Prostate gland (tissue), 2 donors: ENCODE measurements around the gene TRNAU1AP. TPM values are rescaled to one million over a fixed set of nuclear protein-coding genes. Genes with fewer than 3 reads are reported as not detected.
"Not testable (repeated sequence)": the region's sequence is repeated elsewhere in the genome, so short reads cannot be mapped to it uniquely, and the experiment has no call there.

Experiments used
- DNase-seq: peaks from one replicate; pipeline ENCODE4 v3.0.0-alpha.2; 2019; ENCODE audit warnings: low spot score
- H3K27ac ChIP-seq, 2 donors: fragments of 200-600 bp; sonication (generic); 2 replicates each; pipeline ENCODE4 v1.5.1; 2017 to 2019
- H3K27me3 ChIP-seq: fragments of 200-600 bp; sonication (generic); replicated peaks from 2 replicates; pipeline ENCODE4 v1.5.1; 2019; ENCODE audit not compliant: insufficient read depth
- H3K36me3 ChIP-seq, 2 donors: fragments of 200-600 bp; sonication (generic); 1 replicate in 1 of 2; 2 replicates in 1 of 2; pipeline versions ENCODE4 v1.5.1 to v1.8.1; 2017 to 2019
- H3K4me1 ChIP-seq: fragments of 200-600 bp; sonication (generic); replicated peaks from 2 replicates; pipeline ENCODE4 v1.5.1; 2019
- H3K4me3 ChIP-seq, 2 donors: fragments of 200-600 bp; sonication (generic); 2 replicates each; pipeline ENCODE4 v1.5.1; 2017 to 2019
- H3K9me3 ChIP-seq: fragments of 200-600 bp; sonication (generic); 2 replicates; pipeline ENCODE4 v1.5.1; 2017
- POLR2A ChIP-seq: fragments of 450-650 bp; IDR thresholded peaks from one replicate; pipeline ENCODE4 v1.6.1; 2016; ENCODE audit warnings: antibody characterized with exemption, mild to moderate bottlenecking
- POLR2AphosphoS5 ChIP-seq: sonication (generic); formaldehyde crosslinking; IDR thresholded peaks from one replicate; pipeline ENCODE4 v1.6.1; 2017; ENCODE audit warnings: antibody characterized with exemption
- WGBS: methylation state at CpG from one replicate; pipeline ENCODE4 v1.1.5; 2018; 5-methylcytosine and 5-hydroxymethylcytosine counted together
- intact Hi-C: fragments of 100-400 bp; cut with DNase I; formaldehyde crosslinking; loops from one replicate; pipeline ENCODE4 v1.14.2; 2022
- total RNA-seq, 2 donors: library from RNA; depleted of rRNA; stranded (reverse); fragments of >200 nt; gene quantifications; one replicate each; pipeline ENCODE4 v1.1.0, GENCODE V29; 2016
- TF ChIP-seq, protein P1 (sequence below), 4 experiments: fragments of 200-600 bp in 2 of 4; fragments of 450-650 bp in 2 of 4; sonication (generic) in 2 of 4; IDR thresholded peaks; 1 replicate in 3 of 4; 2 replicates in 1 of 4; pipeline ENCODE4 v1.5.1; 2016 to 2019; ENCODE audit warnings: antibody characterized with exemption in 4 of 4, mild to moderate bottlenecking in 2 of 4, moderate library complexity in 2 of 4

Gene TRNAU1AP
- total RNA-seq, 2 donors from 2014 or later, result 11.5 to 20.8 TPM

DNA sequence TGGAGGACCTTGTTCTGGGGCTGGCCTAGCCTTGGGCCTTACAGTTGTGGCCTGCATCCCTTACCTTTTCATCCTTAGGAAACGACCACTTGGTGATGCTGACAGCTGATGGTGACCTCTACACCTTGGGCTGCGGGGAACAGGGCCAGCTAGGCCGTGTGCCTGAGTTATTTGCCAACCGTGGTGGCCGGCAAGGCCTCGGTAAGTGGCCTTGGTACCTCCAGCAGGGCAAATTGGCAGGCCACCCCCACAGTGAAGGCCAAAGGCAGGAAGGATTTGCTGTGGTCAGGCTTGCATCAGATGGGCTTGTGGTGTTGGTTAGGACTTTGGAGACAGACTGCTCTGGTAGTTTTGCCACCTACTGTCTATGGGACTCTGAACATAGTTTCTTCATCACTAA, 17.7 kb upstream of the TRNAU1AP start:
- no peaks in the 10 kb centered on the region for H3K27me3 ChIP-seq
- H3K4me1 ChIP-seq, result no peaks in the 10 kb centered on the region
- no peak overlapping the region for H3K27ac ChIP-seq
- no peaks in the 10 kb centered on the region for H3K9me3 ChIP-seq
- no peak for DNase-seq
- TF ChIP-seq, protein P1, sequence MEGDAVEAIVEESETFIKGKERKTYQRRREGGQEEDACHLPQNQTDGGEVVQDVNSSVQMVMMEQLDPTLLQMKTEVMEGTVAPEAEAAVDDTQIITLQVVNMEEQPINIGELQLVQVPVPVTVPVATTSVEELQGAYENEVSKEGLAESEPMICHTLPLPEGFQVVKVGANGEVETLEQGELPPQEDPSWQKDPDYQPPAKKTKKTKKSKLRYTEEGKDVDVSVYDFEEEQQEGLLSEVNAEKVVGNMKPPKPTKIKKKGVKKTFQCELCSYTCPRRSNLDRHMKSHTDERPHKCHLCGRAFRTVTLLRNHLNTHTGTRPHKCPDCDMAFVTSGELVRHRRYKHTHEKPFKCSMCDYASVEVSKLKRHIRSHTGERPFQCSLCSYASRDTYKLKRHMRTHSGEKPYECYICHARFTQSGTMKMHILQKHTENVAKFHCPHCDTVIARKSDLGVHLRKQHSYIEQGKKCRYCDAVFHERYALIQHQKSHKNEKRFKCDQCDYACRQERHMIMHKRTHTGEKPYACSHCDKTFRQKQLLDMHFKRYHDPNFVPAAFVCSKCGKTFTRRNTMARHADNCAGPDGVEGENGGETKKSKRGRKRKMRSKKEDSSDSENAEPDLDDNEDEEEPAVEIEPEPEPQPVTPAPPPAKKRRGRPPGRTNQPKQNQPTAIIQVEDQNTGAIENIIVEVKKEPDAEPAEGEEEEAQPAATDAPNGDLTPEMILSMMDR (IDR thresholded peaks at IDR 0.05), result no peak
- TF ChIP-seq POLR2AphosphoS5 (no peak), POLR2A (no peak)
- intact Hi-C loops, result no loop called here
- H3K36me3 ChIP-seq, result no peaks in the 10 kb centered on the region
- H3K4me3 ChIP-seq, result no peak overlapping the region
- WGBS, result 95% methylated on average over 6 of the region's 6 CpGs

DNA sequence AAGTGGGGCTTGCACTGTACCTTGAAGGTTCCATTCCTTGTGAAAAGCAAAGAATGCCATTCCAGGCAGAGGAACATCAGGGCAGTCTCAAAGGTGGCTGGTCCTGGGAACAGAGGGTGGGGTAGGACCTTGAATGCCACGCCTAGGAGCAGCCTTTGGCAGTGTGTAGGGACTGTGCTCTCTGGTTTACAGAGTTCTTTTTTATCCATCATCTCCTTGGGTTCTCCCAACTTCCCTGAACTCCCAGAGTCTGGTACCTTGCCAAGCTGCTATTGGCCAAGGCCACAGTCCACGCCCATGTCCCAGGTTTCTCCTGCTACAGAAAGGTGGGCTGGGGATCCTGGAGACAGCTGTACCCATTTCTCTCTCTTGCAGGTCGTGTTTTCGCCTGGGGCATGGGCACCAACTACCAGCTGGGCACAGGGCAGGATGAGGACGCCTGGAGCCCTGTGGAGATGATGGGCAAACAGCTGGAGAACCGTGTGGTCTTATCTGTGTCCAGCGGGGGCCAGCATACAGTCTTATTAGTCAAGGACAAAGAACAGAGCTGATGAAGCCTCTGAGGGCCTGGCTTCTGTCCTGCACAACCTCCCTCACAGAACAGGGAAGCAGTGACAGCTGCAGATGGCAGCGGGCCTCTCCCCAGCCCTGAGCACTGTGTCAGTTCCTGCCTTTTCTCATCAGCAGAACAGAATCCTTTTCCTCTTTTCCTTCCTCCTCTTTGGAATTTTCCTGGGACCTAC, 15.3 kb upstream of the TRNAU1AP start:
- no peak for TF ChIP-seq POLR2A
- no peak for TF ChIP-seq POLR2AphosphoS5
- H3K4me3 ChIP-seq, result no peak overlapping the region
- H3K27ac ChIP-seq, result no peak overlapping the region
- H3K27me3 ChIP-seq, result no peaks in the 10 kb centered on the region
- DNase-seq, result no peak
- H3K4me1 ChIP-seq, result no peaks in the 10 kb centered on the region
- WGBS, result 88% methylated on average over 8 of the region's 8 CpGs
- H3K36me3 ChIP-seq, result no peaks in the 10 kb centered on the region
- no peaks in the 10 kb centered on the region for H3K9me3 ChIP-seq
- intact Hi-C loops, result no loop called here

DNA sequence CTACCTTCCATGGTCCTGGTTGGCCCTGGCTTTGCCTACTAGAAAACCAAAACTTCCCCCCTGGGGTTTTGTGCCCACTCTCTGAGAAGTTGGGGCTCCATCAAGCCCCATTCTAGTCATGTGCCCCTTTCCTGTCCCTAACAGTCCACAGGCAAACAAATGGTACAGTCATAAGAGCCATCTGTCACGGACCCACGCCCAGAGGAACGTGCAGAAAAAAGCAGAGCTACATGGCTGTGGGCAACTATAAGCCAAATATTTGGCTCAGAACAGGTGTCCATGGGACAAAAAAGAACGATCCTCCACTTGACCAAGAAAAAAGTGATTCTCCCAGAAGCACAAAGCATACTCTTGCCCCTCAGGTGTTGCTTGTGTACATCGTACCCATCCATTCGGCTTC, 14.6 kb upstream of the TRNAU1AP start:
- H3K4me1 ChIP-seq, result no peaks in the 10 kb centered on the region
- intact Hi-C loops, result no loop called here
- no peak for DNase-seq
- H3K27ac ChIP-seq, result no peak overlapping the region
- TF ChIP-seq, protein P1 (IDR thresholded peaks at IDR 0.05), result no peak
- TF ChIP-seq POLR2AphosphoS5 (no peak), POLR2A (no peak)
- no peaks in the 10 kb centered on the region for H3K36me3 ChIP-seq
- no peaks in the 10 kb centered on the region for H3K9me3 ChIP-seq
- no peak overlapping the region for H3K4me3 ChIP-seq
- 88% methylated on average over 6 of the region's 6 CpGs for WGBS
- H3K27me3 ChIP-seq, result no peaks in the 10 kb centered on the region

DNA sequence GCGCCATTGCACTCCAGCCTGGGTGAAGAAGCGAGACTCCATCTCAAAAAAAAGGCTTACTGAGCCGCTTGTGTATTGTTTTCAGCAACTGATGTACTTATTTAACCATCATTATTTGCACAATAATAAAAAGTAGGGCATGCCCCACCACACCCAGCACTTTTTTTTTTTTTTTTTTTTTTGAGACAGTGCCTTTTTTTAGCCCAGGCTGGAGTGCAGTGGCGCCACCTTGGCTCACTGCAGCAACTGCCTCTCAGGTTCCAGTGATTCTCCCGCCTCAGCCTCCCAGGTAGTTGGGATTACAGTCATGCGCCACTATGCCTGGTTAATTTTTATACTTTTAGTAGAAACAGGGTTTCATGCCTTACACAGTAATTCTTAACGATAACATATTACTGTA, 12.2 kb upstream of the TRNAU1AP start:
- 91% methylated on average over 7 of the region's 7 CpGs for WGBS
- Histone ChIP-seq H3K4me3 (no peak overlapping the region), H3K4me1 (no peaks in the 10 kb centered on the region), H3K27ac (no peak overlapping the region), H3K9me3 (no peaks in the 10 kb centered on the region), H3K36me3 (no peaks in the 10 kb centered on the region), H3K27me3 (no peaks in the 10 kb centered on the region)
- intact Hi-C loops, result no loop called here
- no peak for DNase-seq
- TF ChIP-seq, protein P1 (IDR thresholded peaks at IDR 0.05), result no peak
- no peak for TF ChIP-seq POLR2AphosphoS5
- TF ChIP-seq POLR2A, result no peak

DNA sequence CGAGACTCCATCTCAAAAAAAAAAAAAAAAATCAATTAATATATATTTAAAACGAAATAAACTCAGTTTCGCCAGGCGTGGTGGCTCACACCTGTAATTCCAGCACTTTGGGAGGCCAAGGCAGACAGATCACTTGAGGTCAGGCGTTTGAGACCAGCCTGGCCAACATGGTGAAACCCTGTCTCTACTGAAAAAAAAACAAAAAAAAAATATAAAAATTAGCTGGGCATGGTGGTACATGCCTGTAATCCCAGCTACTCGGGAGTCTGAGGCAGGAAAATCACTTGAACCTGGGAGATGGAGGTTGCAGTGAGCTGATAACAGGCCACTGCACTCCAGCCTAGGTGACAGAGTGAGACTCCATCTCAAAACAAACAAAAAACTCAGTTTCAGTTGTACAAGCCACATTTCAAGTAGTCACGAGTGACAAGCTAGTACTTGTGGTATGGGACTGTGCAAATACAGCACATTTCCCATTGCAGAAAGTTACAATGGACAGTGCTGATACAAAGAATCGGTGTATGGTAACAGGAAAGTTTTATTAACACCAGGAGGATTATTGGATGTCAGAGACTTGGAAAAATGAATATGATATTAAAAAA, 11.4 kb upstream of the TRNAU1AP start:
- H3K4me3 ChIP-seq, H3K4me1 ChIP-seq, H3K27ac ChIP-seq, H3K36me3 ChIP-seq, H3K27me3 ChIP-seq, intact Hi-C loops, DNase-seq, H3K9me3 ChIP-seq: not testable (repeated sequence)
- 75% methylated on average over 8 of the region's 8 CpGs for WGBS

DNA sequence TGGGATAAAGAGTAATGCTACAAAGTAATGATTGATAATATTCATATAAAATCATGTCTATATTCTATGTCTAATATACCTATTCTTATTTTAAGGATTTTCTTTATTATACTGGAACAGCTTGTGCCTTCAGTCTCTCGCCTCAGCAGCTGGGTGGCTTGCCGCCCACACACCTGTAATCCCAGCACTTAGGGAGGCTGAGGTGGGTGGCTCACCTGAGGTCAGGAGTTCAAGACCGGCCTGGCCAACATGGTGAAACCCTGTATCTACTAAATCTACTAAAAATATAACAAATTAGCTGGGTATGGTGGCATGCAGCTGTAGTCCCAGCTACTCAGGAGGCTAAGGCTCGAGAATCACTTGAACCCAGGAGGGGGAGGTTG, 7.6 kb upstream of the TRNAU1AP start:
- 93% methylated on average over 4 of the region's 4 CpGs for WGBS
- Histone ChIP-seq H3K27ac (no peak overlapping the region), H3K4me1 (no peaks in the 10 kb centered on the region), H3K36me3 (no peaks in the 10 kb centered on the region), H3K9me3 (no peaks in the 10 kb centered on the region), H3K4me3 (no peak overlapping the region), H3K27me3 (no peaks in the 10 kb centered on the region)
- no peak for TF ChIP-seq POLR2AphosphoS5
- TF ChIP-seq, protein P1 (IDR thresholded peaks at IDR 0.05), result no peak
- no peak for TF ChIP-seq POLR2A
- intact Hi-C loops, result no loop called here
- no peak for DNase-seq
